Measurements from ENCODE around the gene CCDC38.

The CCDC38 gene

GRCh38 chr12:95837240-95838038 is 105.0 kb downstream of the CCDC38 start:
- in situ Hi-C loops (cut with MboI; ENCODE audit: low sequenced_read_pairs): no loop called here

- in situ Hi-C loops (cut with MboI; ENCODE audit: low sequenced_read_pairs): no loop called here
Measured at GRCh38 chr12:95836630-95837239, 105.7 kb downstream of the CCDC38 start.

GRCh38 chr12:95836185-95836609 is 106.2 kb downstream of the CCDC38 start:
- in situ Hi-C loops (cut with MboI; ENCODE audit: low sequenced_read_pairs): no loop called here

DNA sequence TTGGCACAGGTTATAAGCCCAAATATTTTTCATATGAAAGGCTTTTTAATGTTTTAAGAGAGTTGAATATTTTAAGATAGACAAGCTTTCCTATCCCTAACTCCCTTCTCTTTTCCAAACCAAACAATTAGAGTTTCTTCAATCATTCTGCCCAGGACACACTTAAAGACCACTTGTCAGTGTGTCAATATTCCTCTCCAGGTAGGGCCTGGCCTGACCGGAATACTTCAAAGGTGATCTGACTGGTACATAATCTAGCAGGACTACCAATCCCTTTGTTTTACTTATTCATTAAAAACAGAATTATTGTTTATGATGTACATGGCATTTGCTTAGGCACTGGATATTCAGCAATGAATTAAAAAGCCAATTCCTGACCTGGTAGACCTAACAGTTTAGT is 107.8 kb downstream of the CCDC38 start:
- in situ Hi-C loops (cut with MboI; ENCODE audit: low sequenced_read_pairs): no loop called here

- in situ Hi-C loops (cut with MboI; ENCODE audit: low sequenced_read_pairs): no loop called here
Measured at GRCh38 chr12:95830335-95831089, 111.9 kb downstream of the CCDC38 start.

DNA sequence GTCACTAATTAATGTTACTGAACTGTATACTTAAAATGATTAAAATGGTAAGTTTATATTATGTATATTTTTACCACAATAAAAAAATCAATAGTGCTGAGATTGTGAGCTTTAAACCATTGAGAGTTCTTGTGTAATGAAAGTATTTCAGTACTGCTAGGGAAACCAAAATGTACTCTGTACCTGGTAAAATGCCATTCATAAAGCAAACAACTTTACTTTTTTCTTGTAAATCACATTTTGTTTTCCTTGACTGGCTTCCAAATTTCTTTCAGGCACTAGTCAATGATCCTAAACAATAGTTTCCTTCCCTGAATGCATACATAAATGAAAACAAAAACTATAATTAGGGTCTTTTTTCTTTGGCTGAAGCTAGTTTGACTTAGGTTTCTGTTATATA is 113.0 kb downstream of the CCDC38 start:
- in situ Hi-C loops (cut with MboI; ENCODE audit: low sequenced_read_pairs): no loop called here

DNA sequence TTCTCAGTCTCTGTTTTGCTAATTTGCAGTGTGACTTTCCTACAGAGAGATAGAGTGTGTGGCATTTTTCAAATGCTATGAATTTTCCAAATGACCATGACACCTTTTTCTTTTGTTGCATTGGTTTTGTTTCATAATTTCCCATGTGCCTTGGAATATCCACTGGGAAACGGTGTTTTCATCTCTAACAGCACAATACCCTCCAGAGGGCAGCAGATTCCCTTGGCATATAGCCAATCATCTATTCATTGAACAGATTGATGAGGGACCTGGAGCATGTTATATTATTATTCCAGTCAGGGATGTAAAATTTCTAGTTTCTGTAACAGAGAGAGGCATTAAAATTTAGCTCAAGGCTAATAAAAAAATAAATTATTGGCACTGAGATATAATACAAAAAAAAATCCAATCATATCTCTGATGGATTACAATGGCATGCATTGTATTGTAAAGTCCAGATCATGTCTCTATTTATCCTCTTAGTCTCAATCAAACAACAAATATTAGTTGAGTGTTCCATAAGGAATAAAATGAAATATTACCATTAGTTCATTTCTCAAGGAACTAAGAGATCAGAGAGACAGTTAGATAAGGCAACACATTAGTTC is 122.2 kb downstream of the CCDC38 start:
- in situ Hi-C loops (cut with MboI; ENCODE audit: low sequenced_read_pairs): no loop called here
